ENCODE data around the gene FOXJ2. TPM values are rescaled to one million over a fixed set of nuclear protein-coding genes. Genes with fewer than 3 reads are reported as not detected.
"Not testable (repeated sequence)": the region's sequence is repeated elsewhere in the genome, so short reads cannot be mapped to it uniquely, and the experiment has no call there.

FOXJ2 gene
- total RNA-seq, 1 experiment from 2014 or later = 13.8 TPM

DNA sequence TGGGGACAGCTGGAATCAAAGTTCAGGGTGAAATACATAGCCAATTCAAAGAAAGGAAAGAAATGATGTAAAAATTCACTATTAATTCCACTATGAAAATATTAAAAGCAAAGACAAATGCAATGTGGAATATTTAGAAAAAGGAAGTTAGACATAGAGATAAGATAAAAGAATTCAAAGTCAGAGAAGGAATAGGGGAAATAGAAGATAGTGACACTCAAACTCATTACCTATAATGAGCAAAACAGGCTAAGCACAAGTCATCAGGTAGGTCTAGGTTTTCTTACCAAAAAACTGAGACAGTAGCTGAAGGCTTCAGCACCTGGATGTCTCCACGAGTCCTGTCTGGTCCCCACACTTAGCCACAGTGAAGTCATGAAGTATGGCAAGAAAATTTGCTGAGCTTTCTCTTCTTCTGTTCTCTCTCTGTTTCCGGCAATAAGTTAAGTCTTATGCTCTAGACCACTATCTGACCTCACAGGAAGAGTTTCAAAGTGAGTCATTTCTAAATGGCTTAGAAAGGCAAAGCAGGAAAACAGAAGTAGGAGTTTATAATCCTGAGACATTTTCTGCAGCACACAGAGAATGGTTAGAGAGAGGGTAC lies 33.6 kb downstream of the FOXJ2 start, which contains the start of gene C3AR1:
Gene C3AR1 (minus strand): TSS at position 369 of the 604 bp plus-strand sequence. CDS start 6,174 bp downstream, outside the sequence.
- peak; percentile 79 for DNase-seq (ENCODE audit: low read depth)

DNA sequence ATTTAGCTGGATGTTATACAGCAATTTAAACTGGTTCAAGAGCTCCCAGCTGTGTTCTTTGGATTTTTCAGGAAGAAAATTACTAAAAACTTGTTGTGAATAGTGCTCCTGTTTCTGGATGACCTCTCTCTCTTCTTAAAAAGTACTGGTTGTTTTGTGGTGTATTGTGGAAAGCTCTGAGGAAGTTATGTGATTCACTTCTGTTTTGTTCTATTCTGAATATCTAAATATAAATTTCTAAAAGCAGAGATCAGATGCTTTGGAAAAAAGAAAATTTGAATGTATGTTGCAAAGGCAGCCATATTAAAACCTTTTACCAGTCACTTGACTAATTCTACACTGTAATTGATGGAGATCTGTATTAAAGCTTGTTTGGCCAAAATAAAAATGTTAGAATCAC lies 37.1 kb downstream of the FOXJ2 start:
- DNase-seq (ENCODE audit: low read depth) = no peak

- DNase-seq (ENCODE audit: low read depth) = not testable (repeated sequence)
These were observed 39.3 kb downstream of the FOXJ2 start for GRCh38 chr12:8071820-8072219.

DNA sequence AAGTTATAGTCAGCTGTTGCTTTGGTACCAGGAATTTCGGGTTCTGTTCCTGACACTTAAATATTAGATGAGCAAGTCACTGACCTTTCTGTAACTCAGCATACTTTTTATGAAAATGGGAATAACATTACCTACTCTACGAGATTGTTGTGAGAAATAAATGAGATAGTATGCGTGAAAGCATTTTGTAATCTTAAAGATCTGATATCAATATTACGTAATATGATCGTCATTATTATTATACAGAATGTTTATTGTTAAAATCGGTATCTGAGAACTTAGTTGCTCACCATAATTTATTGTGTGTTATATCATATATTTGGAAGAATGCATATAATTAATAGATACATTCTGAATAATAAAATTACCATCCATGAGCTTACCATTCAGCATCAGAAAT lies 43.4 kb downstream of the FOXJ2 start:
- no peak for DNase-seq (ENCODE audit: low read depth)

- DNase-seq (ENCODE audit: low read depth) = no peak
These were observed 43.9 kb downstream of the FOXJ2 start for GRCh38 chr12:8076366-8076765.

GRCh38 chr12:8077207-8077606 lies 44.7 kb downstream of the FOXJ2 start:
- DNase-seq (ENCODE audit: low read depth) = peak; percentile 79

DNA sequence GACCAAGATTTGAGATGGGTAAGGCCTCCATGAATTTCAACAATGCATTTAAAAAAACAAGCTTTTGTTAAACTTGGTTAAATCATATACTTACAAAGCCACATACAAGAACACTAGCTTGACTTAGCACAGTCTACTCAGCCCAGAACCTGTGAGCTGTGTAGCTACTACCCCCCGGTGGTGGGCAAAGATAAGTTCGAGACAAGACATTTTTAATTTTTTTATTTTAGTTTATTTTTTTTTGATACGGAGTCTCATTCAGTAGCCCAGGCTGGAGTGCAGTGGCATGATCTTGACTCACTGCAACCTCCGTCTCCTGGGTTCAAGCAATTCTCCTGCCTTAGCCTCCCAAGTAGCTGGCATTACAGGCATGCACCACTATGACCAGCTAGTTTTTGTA lies 45.9 kb downstream of the FOXJ2 start:
- DNase-seq (ENCODE audit: low read depth) = peak; percentile 56

DNA sequence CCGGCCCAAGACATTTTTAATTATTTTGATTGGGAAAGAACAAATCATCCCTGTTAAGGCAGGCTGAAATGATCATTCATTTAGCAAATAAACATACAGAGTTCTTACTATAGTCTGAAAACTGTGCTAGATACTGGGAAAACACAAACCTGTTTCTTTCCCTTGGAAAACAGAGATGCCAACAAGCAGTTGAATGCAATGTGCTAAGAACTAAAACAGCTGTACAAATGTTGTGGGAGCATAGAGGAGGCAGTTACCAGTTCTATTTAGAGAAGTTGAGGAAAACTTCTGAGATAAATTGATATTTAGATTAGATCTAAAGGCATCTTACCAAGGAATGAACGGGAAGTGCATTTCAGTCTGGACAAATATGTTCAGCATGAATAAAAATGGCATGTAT lies 46.4 kb downstream of the FOXJ2 start:
- no peak for DNase-seq (ENCODE audit: low read depth)

GRCh38 chr12:8080120-8080519 lies 47.6 kb downstream of the FOXJ2 start:
- DNase-seq (ENCODE audit: low read depth) = no peak

DNA sequence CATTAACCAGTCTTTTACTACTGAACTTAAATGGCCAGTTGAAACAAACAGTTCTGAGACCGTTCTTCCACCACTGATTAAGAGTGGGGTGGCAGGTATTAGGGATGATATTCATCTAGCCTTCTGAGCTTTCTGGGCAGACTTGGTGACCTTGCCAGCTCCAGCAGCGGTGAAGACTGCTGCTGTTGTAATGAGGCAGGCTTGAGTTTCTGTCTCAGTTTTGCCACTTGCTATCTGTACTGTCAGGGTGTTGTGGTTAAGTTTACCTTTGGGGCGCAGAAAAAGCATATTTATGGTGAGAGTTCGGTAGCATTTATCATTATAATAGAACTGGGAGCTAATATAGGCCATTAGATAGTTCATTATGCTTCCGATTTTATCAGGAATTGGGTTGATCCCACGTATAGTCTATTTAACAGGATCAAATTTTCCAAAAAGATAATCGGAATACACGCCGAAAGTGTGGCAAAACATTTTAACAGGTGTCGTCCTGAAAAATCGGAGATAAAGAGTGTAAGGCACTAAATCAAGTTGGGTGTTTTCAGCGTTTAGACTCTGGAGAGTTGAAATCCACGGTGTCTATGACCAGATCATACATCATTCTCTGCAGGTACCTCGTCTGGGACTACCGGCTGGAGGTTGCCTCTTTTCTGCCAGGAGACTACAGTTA lies 48.9 kb downstream of the FOXJ2 start:
- peak; percentile 18 for DNase-seq (ENCODE audit: low read depth)

DNA sequence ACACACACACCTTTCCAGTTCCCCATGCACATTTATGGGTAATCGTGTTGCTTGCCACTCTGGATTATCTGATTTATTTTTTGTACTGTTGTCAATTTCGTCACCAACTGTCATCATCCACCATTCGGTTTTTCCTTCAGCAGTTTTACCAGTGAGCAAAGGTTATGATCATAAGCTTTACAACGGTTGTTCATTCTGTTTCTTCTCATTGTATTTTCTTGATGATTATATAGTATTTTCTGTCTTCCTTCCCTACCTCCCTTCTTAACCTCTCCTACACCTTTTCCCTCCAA lies 50.2 kb downstream of the FOXJ2 start:
- no peak for DNase-seq (ENCODE audit: low read depth)

- DNase-seq (ENCODE audit: low read depth) = not testable (repeated sequence)
These were observed 51.8 kb downstream of the FOXJ2 start for GRCh38 chr12:8084351-8084750.

GRCh38 chr12:8087666-8088065 lies 55.1 kb downstream of the FOXJ2 start:
- DNase-seq (ENCODE audit: low read depth) = no peak

DNA sequence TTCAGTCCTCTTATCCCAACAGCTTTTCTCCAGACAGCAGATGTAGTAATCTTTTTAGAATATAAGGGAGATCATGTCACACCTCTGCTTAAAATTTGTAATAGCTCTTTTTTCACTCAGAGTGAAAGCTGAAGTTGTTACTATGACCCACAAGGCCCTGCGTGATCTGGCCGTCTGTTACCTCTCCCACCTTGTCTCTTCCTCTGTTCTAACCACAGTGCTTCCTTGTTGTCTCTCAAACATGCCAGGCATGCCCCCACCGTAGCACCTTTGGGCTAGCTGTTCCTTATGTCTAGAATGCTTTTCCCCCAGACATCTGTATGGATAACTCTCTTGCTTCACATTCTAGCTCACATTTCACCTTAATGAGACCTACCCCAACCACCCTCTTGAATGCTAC lies 56.1 kb downstream of the FOXJ2 start:
- no peak for DNase-seq (ENCODE audit: low read depth)

GRCh38 chr12:8089277-8089676 lies 56.8 kb downstream of the FOXJ2 start:
- not testable (repeated sequence) for DNase-seq (ENCODE audit: low read depth)

DNA sequence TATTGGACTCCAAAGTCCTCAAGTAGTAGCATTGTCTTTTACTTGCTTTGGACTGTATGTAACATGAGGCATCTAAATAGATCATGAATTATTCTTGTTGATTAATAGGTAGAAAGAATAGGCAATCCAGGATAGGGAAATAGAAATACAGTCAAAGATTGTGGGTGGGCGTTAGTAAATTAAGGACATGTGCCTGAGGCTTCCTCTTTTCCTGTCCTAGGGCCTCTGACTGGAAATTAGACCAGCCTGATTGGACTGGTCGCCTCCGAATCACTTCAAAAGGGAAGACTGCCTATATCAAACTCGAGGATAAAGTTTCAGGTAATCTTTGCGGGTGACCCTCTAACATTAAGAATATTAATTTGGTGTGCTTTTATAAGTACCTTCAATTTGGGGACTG lies 57.2 kb downstream of the FOXJ2 start:
- DNase-seq (ENCODE audit: low read depth) = no peak

DNA sequence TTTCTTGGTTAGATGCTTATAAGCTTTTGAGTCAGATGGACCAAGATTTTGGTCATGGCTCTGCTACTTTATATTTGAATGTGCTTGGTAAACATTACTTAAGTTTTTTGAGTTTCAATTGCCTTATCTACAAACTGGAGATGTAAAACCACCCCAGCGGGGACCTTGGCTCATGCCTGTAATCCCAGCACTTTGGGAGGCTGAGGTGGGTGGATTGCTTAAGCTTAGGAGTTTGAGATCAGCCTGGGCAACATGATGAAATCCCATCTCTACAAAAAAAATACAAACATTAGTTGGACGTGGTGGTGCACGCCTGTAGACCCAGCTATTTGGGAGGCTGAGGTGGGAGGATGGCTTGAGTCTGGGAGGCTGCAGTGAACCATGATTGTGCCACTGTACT lies 60.8 kb downstream of the FOXJ2 start:
- no peak for DNase-seq (ENCODE audit: low read depth)

- DNase-seq (ENCODE audit: low read depth) = no peak
These were observed 63.9 kb downstream of the FOXJ2 start for GRCh38 chr12:8096281-8096915.

DNA sequence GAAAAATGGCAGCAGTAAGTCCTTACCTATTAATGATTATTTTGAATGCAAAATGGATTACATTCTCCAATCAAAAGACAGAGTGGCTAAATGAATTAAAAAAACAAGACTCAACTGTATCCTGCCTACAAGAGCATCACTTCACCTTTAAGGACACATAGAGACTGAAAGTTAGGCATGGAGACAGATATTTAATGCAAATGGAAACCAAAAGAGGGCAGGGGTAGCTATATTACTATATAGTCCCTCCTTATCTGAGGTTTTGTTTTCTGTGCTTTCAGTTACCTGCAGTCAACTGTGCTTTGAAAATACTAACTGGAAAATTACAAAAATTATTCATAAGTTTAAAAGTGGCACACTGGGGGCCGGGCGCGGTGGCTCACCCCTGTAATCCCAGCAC lies 66.7 kb downstream of the FOXJ2 start:
- no peak for DNase-seq (ENCODE audit: low read depth)
